Hair follicular keratinocyte (primary cell): Measurements from ENCODE around the gene UBE2N. TPM values are rescaled to one million over a fixed set of nuclear protein-coding genes. Genes with fewer than 3 reads are reported as not detected.

Source experiments
- total RNA-seq: library from RNA; depleted of rRNA; stranded (reverse); fragments of >200 nt; gene quantifications from 2 replicates; pipeline ENCODE4 v1.2.3, GENCODE V29; 2015

UBE2N gene
- 81.7 and 129 TPM in 2 replicates for total RNA-seq

DNA sequence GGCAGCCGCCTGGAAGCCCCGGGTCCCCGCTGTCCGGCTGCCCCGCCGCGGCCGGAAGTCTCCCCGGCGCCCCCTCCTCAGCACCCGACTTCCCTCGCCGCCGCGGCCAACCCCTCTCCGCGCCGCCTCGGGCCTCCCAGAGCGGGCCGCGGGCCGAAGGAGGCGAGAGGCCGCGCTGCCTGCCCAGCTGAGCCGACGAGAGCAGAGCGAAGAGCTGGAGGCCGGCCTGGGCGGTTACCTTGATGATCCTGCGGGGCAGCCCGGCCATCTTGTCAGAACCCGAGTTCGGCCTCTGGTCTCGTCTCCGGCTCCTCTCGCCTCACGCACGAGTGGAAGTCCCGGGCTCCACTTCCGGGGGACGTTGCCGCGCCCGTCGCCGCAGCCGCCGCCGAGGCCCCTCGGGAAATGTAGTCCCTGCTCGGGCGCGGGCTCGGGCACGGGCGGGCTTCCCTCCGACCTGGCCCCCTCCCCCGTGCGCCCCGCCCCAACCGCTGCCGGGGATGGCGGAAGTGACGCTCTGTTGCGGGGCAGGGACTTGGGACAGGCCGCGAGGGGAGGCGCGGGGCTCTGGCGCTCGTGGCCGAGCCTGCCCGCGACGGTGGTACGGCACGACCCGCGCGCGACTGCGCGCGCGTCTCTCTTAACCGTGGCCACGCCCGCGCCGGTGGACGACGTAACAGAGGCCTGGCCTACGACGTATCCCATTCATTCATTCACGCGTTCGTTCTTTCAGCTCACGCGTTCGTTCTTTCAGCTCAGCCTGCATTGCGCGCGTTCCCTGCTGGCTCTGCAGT lies at the start of gene UBE2N:
TSS of gene UBE2N (minus strand) at position 331 of the 794 bp plus-strand sequence. CDS start at position 268, 63 bp downstream.

DNA sequence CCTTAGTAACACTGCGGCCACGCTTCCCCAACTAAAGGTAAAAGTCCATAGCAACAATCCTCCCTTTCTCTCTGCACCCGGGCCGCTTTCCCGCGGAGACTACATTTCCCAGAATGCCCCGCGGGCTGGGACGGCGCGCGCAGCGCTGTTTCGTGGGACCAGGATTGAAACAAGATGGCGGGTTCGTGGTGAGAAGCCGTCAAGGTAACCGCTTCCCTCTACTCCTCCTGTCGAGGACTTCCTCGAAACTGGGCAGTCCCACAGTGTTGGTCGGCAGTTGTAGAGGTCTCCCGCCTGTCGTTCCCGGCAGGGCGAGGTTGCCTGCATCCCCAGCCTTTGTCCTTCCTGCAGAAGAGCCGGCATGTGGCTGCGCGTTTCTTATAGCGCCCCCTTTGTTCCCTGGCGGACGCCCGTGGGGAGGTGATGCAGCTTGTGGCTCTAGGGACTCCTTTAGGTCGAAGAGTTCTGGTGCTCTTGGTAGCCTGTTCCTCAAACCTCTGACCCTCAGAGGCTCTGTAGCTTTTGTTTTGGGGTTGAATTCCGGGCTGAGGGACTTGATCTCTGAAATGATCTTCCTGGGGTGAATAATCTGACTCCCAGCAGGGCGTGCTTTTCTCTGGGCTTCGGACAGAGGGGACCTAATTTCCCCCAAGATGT lies 25.7 kb upstream of the UBE2N start, which contains the start of gene MRPL42:
TSS of gene MRPL42 (plus strand) at position 164 of the 657 bp plus-strand sequence. CDS start 1,772 bp downstream, outside the sequence.

DNA sequence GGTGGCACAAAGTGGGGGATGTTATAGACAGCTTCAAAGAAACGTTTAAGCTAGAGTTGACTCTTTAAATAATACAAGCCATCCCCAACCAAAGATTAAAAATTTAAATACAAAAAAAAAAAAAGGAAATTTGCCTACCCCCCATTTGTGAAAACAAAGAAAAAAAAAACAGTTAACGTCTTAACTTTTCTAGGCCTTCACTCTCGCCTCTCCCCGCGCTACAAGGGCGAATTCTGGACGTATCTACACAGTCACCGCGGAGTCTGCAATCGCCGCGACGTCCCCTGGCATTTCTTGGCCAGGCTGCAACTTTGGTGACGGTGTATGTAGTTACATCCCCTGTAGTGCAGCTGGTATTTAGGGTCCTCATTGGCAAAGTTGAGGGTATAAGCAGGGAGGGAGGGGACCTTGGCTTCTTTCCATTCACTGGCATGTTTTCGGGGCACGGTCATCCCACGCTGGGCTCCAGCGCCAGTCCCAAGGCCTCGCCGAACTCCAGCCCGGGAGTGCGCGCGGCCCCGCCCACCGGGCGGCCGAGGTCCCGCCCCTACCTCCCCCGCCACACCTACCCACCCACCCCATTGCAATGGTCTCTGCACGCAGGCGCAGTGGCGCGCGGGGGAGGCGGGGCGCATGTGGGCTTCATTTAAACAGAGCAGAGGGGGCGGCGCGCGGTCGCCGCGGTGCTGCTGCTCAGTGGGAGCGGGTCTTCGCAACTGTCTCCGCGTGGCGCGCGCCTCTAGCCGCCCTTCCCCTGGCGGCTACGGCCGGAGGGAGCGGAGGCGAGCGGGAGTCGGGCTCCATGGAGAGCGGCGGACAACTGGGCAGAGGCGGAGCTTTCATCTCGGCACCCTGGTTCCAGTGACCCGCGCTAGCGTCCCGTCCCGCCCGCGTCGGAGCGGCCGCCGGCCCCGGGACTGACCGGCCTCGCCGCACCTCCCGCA lies 64.2 kb downstream of the UBE2N start, which contains the start of gene NUDT4:
TSS of gene NUDT4 (plus strand) at position 674 of the 944 bp plus-strand sequence. CDS start 398 bp downstream, outside the sequence.

Other genes starting within 250 kb of the UBE2N start
- gene NUDT4, start 64.0 kb downstream of the UBE2N start, total RNA-seq = 33.1 and 44.4 TPM in 2 replicates
- 45.2 and 72.4 TPM in 2 replicates for gene MRPL42, start 25.6 kb upstream of the UBE2N start, total RNA-seq
- gene SOCS2, start 130.7 kb upstream of the UBE2N start, total RNA-seq = 24.1 and 35.1 TPM in 2 replicates
- 10.2 and 18.5 TPM in 2 replicates for gene CRADD, start 235.4 kb upstream of the UBE2N start, total RNA-seq